Epithelial cell of esophagus (primary cell): ENCODE results near the gene PCK1.

Experiments used
- DNase-seq: peaks from one replicate; pipeline ENCODE4 v3.0.0; 2010; ENCODE audit warnings: low read depth
- H3K4me3 ChIP-seq: 2 replicates; pipeline ENCODE4 v1.5.1; 2011; ENCODE audit warnings: mild to moderate bottlenecking, low read length, control low read depth
- CTCF ChIP-seq: IDR thresholded peaks from 2 replicates; pipeline ENCODE4 v1.5.1; 2011; ENCODE audit warnings: low read depth, mild to moderate bottlenecking, low read length, control low read depth, inconsistent platforms; ENCODE audit not compliant: insufficient read depth; ENCODE audit errors: missing control alignments

Gene PCK1

DNA sequence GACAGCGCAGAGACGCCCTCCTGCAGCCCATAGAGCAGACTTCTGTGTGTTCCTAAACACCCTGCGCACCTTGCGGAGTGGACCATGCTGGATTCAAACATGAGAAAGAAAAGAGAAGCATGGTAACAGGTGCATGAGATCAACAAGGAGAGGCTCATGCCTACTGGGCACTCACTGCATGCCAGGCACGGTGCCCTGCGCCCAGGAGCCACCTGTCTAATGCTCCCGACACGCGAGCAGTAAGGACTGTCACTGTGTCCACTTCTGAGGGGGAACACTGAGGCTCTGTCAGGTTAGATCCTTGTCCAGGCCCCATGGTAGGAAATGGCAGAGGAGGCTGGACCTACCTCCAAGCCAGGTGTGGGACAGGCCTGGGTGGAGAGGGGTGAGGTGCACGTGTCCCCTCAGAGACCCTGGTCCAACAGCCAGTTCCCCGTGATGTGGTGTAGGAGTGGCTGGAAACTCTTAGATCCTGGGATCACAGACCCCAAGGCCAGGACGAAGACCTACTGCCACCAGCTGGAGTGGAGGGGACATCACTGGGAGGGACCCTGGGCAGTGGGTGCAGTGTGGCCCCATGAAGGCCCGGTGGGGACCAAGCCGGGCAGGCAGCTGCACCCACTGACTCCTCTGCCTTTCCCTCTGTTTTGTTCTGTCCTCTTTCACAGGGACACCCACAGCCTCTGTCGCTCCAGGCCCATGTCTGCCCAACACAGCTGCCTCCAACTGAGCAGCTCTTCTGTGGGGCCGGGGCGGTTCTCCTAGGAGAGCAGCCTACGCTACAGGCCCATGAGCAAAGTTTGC, 29.8 kb downstream of the PCK1 start:
- H3K4me3 ChIP-seq, result no peak overlapping the region
- TF ChIP-seq CTCF, result no peak
- no peak for DNase-seq

DNA sequence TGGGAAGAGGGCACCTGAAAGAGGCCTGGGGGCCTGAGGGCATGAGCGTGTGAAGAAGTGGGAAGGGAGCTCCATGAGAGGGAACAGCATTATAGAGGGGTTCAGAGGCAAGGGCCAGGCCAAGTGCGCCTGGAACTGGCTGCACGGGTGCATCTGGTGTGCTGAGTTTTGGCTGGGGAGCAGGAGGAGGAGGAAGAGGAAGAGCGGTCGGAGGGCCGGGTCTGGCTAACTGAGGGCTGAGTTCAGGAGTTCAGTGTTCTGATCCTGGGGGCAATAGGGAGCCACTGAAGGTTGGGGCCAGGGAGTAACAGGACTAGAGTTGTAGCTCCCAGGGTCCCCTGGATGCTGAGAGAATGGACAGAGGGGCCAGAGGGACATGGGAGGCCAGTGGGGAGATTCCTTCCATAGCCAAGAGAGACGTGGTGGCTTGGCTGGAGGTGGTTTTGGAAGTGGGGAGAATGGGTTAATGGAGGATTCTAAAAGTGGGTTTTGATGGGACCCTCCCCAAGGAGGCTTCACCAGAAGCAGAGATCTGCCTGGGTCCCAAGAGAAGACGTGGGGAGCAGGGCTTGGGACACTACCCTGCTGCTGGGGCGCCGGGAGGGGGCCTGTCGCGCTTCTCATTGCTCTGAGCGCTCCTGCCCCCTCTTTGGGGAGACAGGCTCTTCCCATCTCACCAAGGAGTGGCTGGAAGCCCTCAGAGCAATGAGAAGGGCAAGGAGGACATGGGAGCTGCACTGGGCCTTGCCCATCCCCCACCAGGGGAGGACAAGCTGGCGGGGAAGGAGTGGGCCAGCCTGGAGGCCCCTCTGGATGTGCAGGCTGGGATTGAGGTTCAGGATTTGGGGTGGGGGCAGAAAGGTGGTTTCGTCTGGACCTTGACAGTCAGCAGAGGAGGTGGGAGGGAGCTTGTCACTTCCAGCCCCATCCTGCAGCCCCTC, 30.6 kb downstream of the PCK1 start:
- DNase-seq, result no peak
- no peak overlapping the region for H3K4me3 ChIP-seq
- TF ChIP-seq CTCF, result no peak

DNA sequence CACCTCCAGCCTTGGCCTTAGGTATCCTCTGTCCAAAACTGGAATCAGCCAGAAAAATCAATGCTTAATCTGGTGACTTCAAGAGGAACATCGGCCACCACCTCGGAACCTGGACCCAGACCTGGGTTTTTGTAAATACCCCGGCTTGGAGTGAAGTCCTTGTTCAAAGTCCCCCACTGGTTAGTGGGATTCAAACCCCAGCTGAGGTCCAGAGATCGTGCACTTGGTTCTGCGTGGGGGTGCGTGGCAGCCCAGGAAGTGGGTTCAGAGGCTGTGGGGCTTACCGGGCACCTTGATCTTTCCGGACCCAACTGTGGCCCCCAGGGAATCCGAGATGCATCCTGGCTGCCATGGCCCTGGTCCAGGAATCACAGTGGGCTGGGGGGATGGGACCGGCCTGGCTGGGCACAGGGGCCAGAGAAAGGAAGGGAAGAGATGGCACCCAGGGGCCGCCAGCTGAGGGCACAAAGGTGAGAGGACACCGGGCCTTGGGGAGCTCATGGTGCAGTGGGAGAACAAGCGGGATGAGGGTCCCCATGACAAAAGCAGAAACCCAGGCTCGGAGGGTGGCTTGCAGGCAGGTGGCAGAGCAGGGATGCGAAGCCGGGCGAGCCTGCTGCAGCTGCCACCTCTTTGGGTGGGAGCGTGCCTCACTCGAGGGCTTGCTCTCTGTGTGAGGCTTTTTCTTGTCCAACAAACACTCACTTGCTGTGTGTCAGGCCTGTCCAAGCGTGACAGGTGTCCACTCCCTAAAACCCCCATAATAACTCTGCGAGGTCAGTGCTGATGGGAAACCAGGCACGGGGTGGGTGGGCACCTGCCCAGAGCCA, 31.6 kb downstream of the PCK1 start:
- no peak for TF ChIP-seq CTCF
- H3K4me3 ChIP-seq, result no peak overlapping the region

DNA sequence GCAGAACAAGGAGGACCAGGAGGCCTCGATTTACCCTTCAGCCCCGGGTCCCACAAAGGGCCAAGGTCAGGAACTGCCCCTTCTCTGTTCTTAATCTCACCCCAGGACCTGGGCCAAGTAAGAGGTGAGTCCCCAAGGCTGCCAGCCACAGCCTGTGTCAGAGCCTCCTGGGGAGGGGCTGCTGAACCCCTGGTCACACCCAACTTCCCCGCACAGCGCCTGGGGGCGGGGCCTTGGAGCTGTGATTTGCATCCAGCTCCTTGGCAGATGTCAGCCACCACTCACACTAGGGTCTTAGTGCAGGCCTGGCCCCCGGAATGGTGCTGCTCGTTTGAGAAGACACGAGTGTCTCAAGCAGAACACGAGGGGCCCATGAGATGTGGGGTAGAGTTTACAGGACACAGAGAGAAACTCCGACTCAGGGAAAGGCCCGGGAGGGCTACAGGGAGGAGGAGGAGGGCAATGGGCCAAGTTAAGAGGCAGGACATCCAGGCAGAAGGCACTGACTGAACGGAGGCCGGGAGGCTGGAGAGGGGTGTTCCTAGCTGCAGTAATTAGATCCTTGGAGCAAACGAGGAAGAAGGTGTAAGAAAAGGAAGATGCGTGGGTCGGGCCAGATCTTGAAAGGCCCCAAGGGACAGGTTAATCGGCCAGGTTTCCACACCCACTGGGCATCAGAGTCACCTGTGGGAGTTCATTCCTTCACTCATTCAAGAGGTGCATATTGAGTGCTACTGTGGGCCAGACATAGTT, 32.4 kb downstream of the PCK1 start:
- no peak overlapping the region for H3K4me3 ChIP-seq

More for the DNA sequence above, 31.6 kb downstream of the PCK1 start:
- no peak for DNase-seq

GRCh38 chr20:57594092-57594951, 33.4 kb downstream of the PCK1 start:
- peak; percentile 30 for DNase-seq
- peak; percentile 74 for TF ChIP-seq CTCF

More for the DNA sequence above, 32.4 kb downstream of the PCK1 start:
- no peak for DNase-seq
- no peak for TF ChIP-seq CTCF

More at GRCh38 chr20:57594092-57594951, 33.4 kb downstream of the PCK1 start:
- no peak overlapping the region for H3K4me3 ChIP-seq
